Measurements from ENCODE around the gene ASMTL.
"Not testable (repeated sequence)": the region's sequence is repeated elsewhere in the genome, so short reads cannot be mapped to it uniquely, and the experiment has no call there.

Gene ASMTL

GRCh38 chrX:1417921-1418771 lies 34.6 kb downstream of the ASMTL start:
- no peak for DNase-seq (ENCODE audit: extremely low read depth, low read depth)

DNA sequence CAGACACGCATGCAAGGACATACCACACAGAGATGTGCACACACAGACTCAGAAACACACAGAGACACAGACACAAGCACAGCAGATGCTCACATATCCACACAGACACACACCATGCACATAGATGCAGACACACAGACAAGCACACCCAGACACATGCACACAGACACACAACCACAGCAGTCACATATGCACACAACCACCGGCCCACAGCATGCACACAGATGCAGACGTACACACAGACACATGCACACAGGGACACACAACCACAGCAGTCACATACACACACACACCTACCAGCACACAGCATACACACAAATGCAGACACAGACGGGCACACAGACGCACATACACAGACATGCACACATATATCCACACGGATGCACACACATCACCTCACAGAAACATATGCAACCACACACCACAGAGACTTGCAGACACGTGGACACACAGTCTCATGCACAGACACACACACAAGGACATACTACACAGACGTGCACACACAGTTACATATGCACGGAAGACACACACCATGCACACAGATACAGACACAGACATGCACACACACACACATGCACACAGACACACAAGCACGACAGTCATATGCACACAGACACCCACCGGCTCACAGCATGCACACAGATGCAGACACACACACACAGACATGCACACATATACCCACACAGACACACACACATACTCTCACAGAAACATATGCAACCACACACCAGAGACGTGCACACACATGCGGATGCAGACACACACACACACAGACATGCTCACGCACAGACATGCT lies 35.5 kb downstream of the ASMTL start:
- TF ChIP-seq CTCF (IDR thresholded peaks at IDR 0.05; ENCODE audit: low read depth, low read length): no peak
- DNase-seq (ENCODE audit: extremely low read depth, low read depth): no peak

More at GRCh38 chrX:1417921-1418771, 34.6 kb downstream of the ASMTL start:
- TF ChIP-seq CTCF (IDR thresholded peaks at IDR 0.05; ENCODE audit: low read depth, low read length): no peak

DNA sequence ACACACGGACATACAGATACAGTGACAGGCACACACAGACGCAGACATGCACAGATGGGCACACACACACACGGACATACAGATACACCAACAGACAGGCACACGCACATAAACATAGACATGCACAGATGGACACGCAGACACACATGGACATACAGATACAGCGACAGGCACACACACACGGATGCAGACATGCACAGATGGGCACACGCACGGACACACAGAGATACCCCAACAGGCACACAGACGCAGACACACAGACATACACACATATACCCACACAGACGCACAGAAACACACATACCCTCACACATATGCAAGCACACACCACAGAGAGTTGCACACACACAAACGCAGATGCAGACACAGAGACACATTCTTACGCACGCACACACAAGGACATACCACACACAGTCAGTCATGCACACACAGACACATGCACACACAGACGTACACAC lies 36.4 kb downstream of the ASMTL start:
- no peak for TF ChIP-seq CTCF (IDR thresholded peaks at IDR 0.05; ENCODE audit: low read depth, low read length)
- DNase-seq (ENCODE audit: extremely low read depth, low read depth): no peak

DNA sequence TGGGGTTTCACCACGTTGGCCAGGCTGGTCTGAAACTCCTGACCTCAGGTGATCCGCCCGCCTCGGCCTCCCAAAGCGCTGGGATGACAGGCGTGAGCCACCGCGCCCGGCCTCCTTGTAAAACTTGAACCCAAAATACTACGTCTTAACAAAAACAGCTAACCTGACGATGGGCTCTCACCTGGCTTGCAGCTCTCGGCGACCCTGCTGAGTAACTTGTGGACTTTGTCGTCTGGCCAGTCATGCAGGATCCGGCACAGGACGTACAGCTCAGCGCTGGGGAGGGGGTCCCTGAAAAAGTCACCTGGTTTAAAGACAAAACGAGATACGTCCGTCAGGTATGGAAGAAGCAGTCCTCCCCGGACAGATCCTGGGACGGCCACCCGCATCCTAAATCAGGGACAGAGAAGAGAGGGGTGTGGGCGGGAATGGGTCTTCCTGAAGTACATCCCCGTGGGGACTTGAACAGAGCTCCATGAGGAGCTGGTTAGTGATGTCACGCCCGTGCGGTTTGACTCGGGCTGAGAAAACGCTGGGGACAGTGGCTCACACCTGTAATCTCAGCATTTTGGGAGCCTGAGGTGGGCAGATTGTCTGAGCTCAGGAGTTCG lies 40.1 kb downstream of the ASMTL start:
- no peak for DNase-seq (ENCODE audit: extremely low read depth, low read depth)
- no peak for TF ChIP-seq CTCF (IDR thresholded peaks at IDR 0.05; ENCODE audit: low read depth, low read length)

DNA sequence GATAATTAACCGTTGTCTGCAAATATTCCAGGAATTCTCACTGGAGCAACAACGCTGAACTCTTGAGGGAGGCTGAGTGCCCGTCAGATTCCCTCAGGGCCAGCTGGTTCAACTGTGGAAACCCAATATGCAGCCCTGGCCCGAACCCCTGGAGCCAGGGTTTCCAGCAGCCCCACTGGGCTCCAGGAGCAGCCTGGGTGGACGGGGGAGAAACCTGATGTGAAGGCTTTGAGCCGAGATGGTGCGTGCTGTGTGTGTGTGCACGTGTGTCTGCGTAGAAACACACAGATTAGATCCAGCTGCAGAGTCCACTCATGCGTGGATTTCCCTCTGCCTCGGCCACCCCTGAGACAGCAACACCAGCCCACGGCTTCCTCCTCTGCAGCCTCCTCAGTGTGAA lies 41.4 kb downstream of the ASMTL start:
- no peak for TF ChIP-seq CTCF (IDR thresholded peaks at IDR 0.05; ENCODE audit: low read depth, low read length)
- no peak for DNase-seq (ENCODE audit: extremely low read depth, low read depth)

DNA sequence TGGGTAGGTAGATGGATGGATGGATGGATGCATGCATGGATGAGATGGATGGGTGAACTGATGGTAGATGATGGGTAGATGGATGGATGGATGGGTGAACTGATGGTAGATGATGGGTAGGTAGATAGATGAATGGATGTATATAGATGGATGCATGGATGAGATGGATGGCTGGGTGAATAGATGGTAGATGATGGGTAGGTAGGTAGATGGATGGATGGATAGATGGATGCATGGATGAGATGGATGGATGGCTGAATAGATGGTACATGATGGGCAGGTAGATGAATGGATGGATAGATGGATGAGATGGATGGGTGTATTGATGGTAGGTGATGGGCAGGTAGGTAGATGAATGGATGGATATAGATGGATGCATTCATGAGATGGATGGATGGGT lies 45.7 kb downstream of the ASMTL start:
- no peak for DNase-seq (ENCODE audit: extremely low read depth, low read depth)
- no peak for TF ChIP-seq CTCF (IDR thresholded peaks at IDR 0.05; ENCODE audit: low read depth, low read length)

DNA sequence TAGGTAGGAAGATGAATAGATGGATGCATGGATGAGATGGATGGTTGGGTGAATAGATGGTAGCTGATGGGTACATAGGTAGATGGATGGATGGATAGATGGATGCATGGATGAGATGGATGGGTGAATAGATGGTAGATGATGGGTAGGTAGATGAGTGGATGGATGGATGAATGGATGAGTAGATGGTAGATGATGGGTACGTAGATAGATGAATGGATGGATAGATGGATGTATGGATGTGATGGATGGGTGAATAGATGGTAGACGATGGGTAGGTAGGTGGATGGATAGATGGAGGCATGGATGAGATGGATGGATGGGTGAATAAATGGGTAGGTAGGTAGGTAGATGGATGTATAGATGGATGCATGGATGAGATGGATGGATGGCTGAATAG lies 46.9 kb downstream of the ASMTL start:
- DNase-seq (ENCODE audit: extremely low read depth, low read depth): not testable (repeated sequence)

DNA sequence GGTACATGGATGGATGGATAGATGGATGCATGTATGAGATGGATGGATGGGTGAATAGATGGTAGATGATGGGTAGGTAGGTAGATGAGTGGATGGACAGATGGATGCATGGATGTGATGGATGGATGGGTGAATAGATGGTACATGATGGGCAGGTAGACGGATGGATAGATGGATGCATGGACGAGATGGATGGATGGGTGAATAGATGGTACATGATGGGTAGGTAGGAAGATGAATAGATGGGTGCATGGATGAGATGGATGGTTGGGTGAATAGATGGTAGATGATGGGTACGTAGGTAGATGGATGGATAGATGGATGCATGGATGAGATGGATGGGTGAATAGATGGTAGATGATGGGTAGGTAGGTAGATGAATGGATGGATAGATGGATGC lies 48.8 kb downstream of the ASMTL start:
- DNase-seq (ENCODE audit: extremely low read depth, low read depth): not testable (repeated sequence)

Data from AG09319 (cell line).